GM06990 (cell line): ENCODE measurements around the gene HEPN1.
A peak's percentile ranks its signal among the peaks of the same experiment; 100 is the strongest.
"Not testable (repeated sequence)": the region's sequence is repeated elsewhere in the genome, so short reads cannot be mapped to it uniquely, and the experiment has no call there.

Source experiments
- DNase-seq: peaks from one replicate; pipeline ENCODE4 v3.0.0-alpha.2; 2011; ENCODE audit not compliant: insufficient read length; ENCODE audit errors: extremely low read depth
- H3K27me3 ChIP-seq: replicated peaks from 2 replicates; pipeline ENCODE4 v1.6.0; 2011; ENCODE audit warnings: low read length; ENCODE audit not compliant: control insufficient read depth, insufficient read depth
- H3K36me3 ChIP-seq: 2 replicates; pipeline ENCODE4 v1.5.1; 2011; ENCODE audit warnings: low read length; ENCODE audit not compliant: control insufficient read depth, insufficient read depth
- H3K4me3 ChIP-seq: replicated peaks from 2 replicates; pipeline ENCODE4 v1.5.1; 2011; ENCODE audit warnings: low read depth, mild to moderate bottlenecking, control low read depth, low read length
- CTCF ChIP-seq: IDR thresholded peaks from 2 replicates; pipeline ENCODE4 v1.5.1; 2011; ENCODE audit warnings: low read length, control low read depth, mild to moderate bottlenecking, inconsistent platforms; ENCODE audit not compliant: insufficient read depth, poor library complexity, severe bottlenecking

HEPN1 gene

DNA sequence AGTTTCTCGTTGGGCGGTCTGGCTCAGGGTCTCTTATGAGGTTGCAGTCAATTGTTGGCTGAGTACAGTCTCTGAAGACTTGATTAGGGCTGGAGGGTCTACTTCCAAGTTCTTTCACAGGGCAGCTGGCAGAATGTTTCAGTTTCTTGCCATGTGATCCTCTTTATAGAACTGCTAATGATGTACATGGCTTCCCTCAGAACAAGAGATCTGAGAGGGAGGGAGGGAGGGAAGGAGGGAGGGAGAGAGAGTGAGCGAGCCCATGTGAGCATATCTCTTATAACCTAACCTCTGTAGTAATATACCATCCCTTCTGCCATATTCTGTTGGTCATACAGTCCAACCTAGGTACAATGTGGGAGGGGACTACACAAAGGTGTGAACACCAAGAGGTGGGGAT is 32.3 kb downstream of the HEPN1 start:
- H3K4me3 ChIP-seq: no peak overlapping the region
- no peaks in the 10 kb centered on the region for H3K27me3 ChIP-seq
- no peaks in the 10 kb centered on the region for H3K36me3 ChIP-seq
- DNase-seq: no peak
- TF ChIP-seq CTCF: no peak

DNA sequence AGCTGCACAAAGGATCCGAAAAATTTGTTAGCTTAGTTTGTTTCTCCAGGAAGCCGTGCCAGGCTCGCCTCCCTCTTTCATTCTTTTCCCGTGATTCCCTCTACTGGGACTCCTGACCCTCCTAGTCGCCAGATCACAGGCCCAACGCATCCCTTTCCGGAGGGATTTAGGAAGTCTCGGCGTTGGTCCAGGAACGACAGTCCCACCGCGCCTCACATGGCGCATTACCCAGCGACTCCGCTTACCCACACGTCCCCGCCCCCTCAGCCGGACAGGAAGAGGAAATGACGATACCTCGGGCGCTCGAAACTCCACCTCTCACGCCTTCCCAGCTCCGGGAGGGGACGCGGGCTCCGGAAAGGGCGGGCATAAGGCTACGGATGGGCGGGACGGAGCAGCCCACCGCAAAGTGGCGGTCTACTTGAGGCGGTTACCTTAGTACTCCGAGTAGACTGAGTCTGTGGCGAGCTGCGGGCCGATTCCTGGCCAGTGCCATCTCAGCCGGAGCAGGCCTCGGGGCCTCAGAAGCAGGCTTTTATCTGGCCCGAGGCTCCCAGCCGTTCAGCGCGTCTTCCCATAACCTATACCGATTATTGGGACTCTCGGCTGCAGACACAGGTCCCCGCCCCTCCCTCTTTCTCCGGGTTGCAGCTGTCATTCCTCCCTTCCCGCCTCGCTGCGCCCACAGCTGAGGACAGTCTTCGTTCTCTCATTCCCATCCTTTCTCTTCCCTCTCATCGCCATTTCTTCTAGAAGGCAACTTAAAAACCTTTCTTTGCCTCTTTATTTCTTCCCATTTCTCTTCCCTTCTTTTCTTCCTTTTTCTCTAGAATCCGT is 34.9 kb downstream of the HEPN1 start, which contains the start of gene CCDC15:
Gene CCDC15, plus strand, starts transcription at position 450 of the 837 bp plus-strand sequence. CDS start 531 bp downstream, outside the sequence.
- Histone ChIP-seq H3K36me3 (no peaks in the 10 kb centered on the region), H3K4me3 (peak within 1 kb of the TSS; percentile 76), H3K27me3 (no peaks in the 10 kb centered on the region)
- no peak for TF ChIP-seq CTCF
- DNase-seq: peak; percentile 94

- Histone ChIP-seq H3K4me3 (peak overlapping the region; percentile 76), H3K27me3 (no peaks in the 10 kb centered on the region), H3K36me3 (no peaks in the 10 kb centered on the region)
- DNase-seq: no peak
- TF ChIP-seq CTCF: no peak
Measured at GRCh38 chr11:124954590-124954955, 35.5 kb downstream of the HEPN1 start.

DNA sequence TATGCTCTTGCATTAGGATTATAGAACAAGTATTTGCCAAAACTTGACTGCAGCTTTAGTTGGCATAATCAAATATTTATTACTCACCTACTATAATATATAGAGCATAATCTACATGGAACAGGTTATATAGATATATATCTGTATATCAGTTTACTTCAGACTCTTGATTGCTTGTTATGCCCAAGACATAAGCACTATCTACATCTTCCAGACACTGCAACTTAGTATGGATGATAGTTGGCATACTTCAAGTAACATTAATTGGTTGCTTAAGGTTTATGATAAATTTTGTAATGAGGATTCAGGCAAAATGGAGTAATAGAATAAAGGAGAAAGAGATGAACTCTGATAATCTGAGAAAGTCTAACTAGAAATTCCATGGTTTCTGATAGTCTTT is 36.0 kb downstream of the HEPN1 start:
- Histone ChIP-seq H3K36me3 (no peaks in the 10 kb centered on the region), H3K27me3 (no peaks in the 10 kb centered on the region), H3K4me3 (no peak overlapping the region)
- no peak for TF ChIP-seq CTCF
- no peak for DNase-seq

DNA sequence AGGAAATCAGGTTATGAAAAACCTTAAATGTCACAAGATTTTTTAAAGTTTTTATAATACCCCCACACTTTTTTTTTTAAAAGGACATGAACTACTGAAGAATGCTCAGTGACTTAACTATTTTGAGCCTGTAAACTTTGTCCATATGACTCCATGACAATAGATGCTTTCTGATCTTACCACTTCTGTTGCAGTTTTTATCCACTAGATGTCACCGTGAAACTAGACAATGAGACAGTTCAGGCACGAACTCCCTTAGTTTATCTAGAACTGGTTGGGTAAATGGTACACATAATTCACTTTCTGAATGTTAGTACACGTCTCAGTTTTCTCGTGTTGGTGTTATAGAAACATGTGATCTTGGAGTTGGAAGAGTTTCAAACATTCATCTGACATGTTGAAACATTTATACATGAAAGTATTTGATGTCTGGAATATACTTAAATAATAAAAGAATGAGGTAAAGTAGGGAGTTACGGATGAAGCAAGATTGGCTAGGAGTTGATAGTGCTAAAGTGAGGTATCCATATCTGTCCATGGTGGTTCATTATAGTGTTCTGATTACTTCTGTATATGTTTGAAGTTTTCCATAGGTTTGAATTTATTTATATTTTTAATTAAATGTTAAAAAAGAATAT is 43.0 kb downstream of the HEPN1 start:
- Histone ChIP-seq H3K4me3 (no peak overlapping the region), H3K27me3 (no peaks in the 10 kb centered on the region), H3K36me3 (no peaks in the 10 kb centered on the region)
- DNase-seq: peak; percentile 44
- TF ChIP-seq CTCF: peak; percentile 60

DNA sequence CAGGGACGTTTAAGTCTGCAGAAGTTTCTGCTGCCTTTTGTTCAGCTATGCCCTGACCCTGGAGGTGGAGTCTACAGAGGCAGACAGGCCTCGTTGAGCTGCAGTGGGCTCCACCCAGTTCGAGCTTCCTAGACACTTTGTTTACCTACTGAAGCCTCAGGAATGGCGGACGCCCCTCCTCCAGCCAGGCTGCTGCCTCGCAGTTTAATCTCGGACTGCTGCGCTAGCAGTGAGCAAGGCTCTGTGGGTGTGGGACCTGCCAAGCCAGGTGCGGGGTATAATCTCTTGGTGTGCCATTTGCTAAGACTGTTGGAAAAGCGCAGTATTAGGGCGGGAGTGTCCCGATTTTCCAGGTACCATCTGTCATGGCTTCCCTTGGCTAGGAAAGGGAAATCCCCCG is 49.1 kb downstream of the HEPN1 start:
- H3K4me3 ChIP-seq: not testable (repeated sequence)

More for the DNA sequence above, 49.1 kb downstream of the HEPN1 start:
- not testable (repeated sequence) for H3K27me3 ChIP-seq, H3K36me3 ChIP-seq, DNase-seq
